Body of pancreas (tissue), 4 donors: Measurements from ENCODE around the gene PI4K2A. TPM values are rescaled to one million over a fixed set of nuclear protein-coding genes. Genes with fewer than 3 reads are reported as not detected.

Experiments used
- ATAC-seq: fragments of 150-250 bp; one replicate; pipeline ENCODE4 v1.9.1; 2016
- DNase-seq, 4 donors: peaks; one replicate each; pipeline ENCODE4 v3.0.0-alpha.2; 2019
- H3K27ac ChIP-seq, 4 donors: fragments of 200-600 bp; sonication (generic); 1 replicate in 3 of 4; 2 replicates in 1 of 4; pipeline versions ENCODE4 v1.5.1 to v1.6.1; 2016 to 2019; ENCODE audit warnings: mild to moderate bottlenecking in 1 of 4, mixed read lengths in 1 of 4, moderate library complexity in 1 of 4
- H3K27me3 ChIP-seq, 2 donors: fragments of 200-600 bp; sonication (generic); one replicate each; pipeline ENCODE4 v1.6.0; 2016; ENCODE audit warnings: mild to moderate bottlenecking in 1 of 2
- H3K36me3 ChIP-seq, 2 donors: fragments of 200-600 bp; sonication (generic); replicated peaks in 1 of 2; 2 replicates each; pipeline ENCODE4 v1.5.1; 2016; ENCODE audit warnings: low read depth in 2 of 2; ENCODE audit not compliant: insufficient read depth in 1 of 2
- H3K4me1 ChIP-seq: fragments of 200-600 bp; sonication (generic); one replicate; pipeline ENCODE4 v1.6.0; 2016
- H3K4me3 ChIP-seq, 2 donors: fragments of 200-600 bp; sonication (generic); 1 replicate in 1 of 2; 2 replicates in 1 of 2; pipeline ENCODE4 v1.5.1; 2016 to 2019
- H3K9me3 ChIP-seq, 3 donors: fragments of 200-600 bp; sonication (generic); 1 replicate in 2 of 3; 2 replicates in 1 of 3; pipeline ENCODE4 v1.5.1; 2016
- CTCF ChIP-seq, 7 experiments: fragments of 450-650 bp in 4 of 7; fragments of 200-600 bp in 3 of 7; sonication (generic) in 3 of 7; IDR thresholded peaks; one replicate each; pipeline ENCODE4 v1.5.1; 2016 to 2019; ENCODE audit warnings: antibody characterized with exemption in 7 of 7
- POLR2A ChIP-seq, 3 donors: fragments of 450-650 bp; IDR thresholded peaks; one replicate each; pipeline ENCODE4 v1.6.1; 2016; ENCODE audit warnings: antibody characterized with exemption in 3 of 3, mild to moderate bottlenecking in 2 of 3
- whole genome bisulfite sequencing, 2 donors: methylation state at CpG; one replicate each; pipeline ENCODE4 v1.1.5; 2017; 5-methylcytosine and 5-hydroxymethylcytosine counted together
- intact Hi-C: fragments of 100-400 bp; cut with DNase I; formaldehyde crosslinking; loops from one replicate; pipeline ENCODE4 v1.15.1; 2023
- total RNA-seq, 2 donors: library from RNA; depleted of rRNA; stranded (reverse); fragments of >200 nt; gene quantifications; one replicate each; pipeline ENCODE4 v1.1.0, GENCODE V29; 2016

Gene PI4K2A
- total RNA-seq, 2 donors from 2014 or later = 3.6 to 5.7 TPM

- Histone ChIP-seq H3K27me3 (no peaks in the 10 kb centered on the region), H3K27ac (no peak overlapping the region), H3K9me3 (no peaks in the 10 kb centered on the region), H3K4me3 (no peak overlapping the region), H3K36me3 (no peaks in the 10 kb centered on the region), H3K4me1 (no peaks in the 10 kb centered on the region)
- TF ChIP-seq POLR2A (IDR thresholded peaks at IDR 0.05) = no peak
- peak in 5 of 7 experiments; percentile 18 to 49 (median 38) for TF ChIP-seq CTCF (IDR thresholded peaks at IDR 0.05)
- peak in 1 of 4 donors; percentile 19 for DNase-seq
- intact Hi-C loops = no loop called here
- WGBS, 2 donors = 41 to 42% methylated on average over 2 of the region's 2 CpGs
- ATAC-seq = peak; percentile 52
Measured at GRCh38 chr10:97612386-97612785, 28.1 kb upstream of the PI4K2A start.

- Histone ChIP-seq H3K36me3 (no peaks in the 10 kb centered on the region), H3K4me3 (no peak overlapping the region), H3K9me3 (no peaks in the 10 kb centered on the region), H3K27ac (no peak overlapping the region), H3K27me3 (no peaks in the 10 kb centered on the region), H3K4me1 (peaks cover 4% of the 10 kb centered on the region)
- TF ChIP-seq POLR2A (IDR thresholded peaks at IDR 0.05) = no peak
- no peak for TF ChIP-seq CTCF (IDR thresholded peaks at IDR 0.05)
- ATAC-seq = no peak
- no peak for DNase-seq
- intact Hi-C loops = no loop called here
- 76 to 78% methylated on average over 4 of the region's 4 CpGs for WGBS, 2 donors
Measured at GRCh38 chr10:97618285-97618684, 22.2 kb upstream of the PI4K2A start.

- ATAC-seq = no peak
- TF ChIP-seq POLR2A (IDR thresholded peaks at IDR 0.05) (no peak), CTCF (IDR thresholded peaks at IDR 0.05) (no peak)
- H3K9me3 ChIP-seq = no peaks in the 10 kb centered on the region
- no peak overlapping the region for H3K4me3 ChIP-seq
- intact Hi-C loops = no loop called here
- 88 to 91% methylated on average over 4 of the region's 4 CpGs for WGBS, 2 donors
- no peaks in the 10 kb centered on the region for H3K36me3 ChIP-seq
- no peak overlapping the region for H3K27ac ChIP-seq
- no peaks in the 10 kb centered on the region for H3K27me3 ChIP-seq
- peaks cover 9% of the 10 kb centered on the region for H3K4me1 ChIP-seq
- DNase-seq = no peak
Measured at GRCh38 chr10:97618733-97619132, 21.7 kb upstream of the PI4K2A start.

- 29 to 38% methylated on average over 1 of the region's 1 CpG for WGBS, 2 donors
- no peaks in the 10 kb centered on the region for H3K36me3 ChIP-seq
- no peaks in the 10 kb centered on the region for H3K27me3 ChIP-seq
- intact Hi-C loops = no loop called here
- H3K4me1 ChIP-seq = peaks cover 10% of the 10 kb centered on the region
- peak; percentile 50 for ATAC-seq
- no peak overlapping the region for H3K4me3 ChIP-seq
- DNase-seq = peak in 1 of 4 donors; percentile 4
- peak overlapping the region in 2 of 4 donors; percentile 17 to 47 for H3K27ac ChIP-seq
- no peaks in the 10 kb centered on the region for H3K9me3 ChIP-seq
- no peak for TF ChIP-seq CTCF (IDR thresholded peaks at IDR 0.05)
- no peak for TF ChIP-seq POLR2A (IDR thresholded peaks at IDR 0.05)
Measured at GRCh38 chr10:97623277-97623676, 17.2 kb upstream of the PI4K2A start.

GRCh38 chr10:97627731-97628130 is 12.7 kb upstream of the PI4K2A start:
- TF ChIP-seq POLR2A (IDR thresholded peaks at IDR 0.05) (no peak), CTCF (IDR thresholded peaks at IDR 0.05) (no peak)
- 59 to 63% methylated on average over 4 of the region's 4 CpGs for WGBS, 2 donors
- Histone ChIP-seq H3K9me3 (no peaks in the 10 kb centered on the region), H3K27ac (no peak overlapping the region), H3K36me3 (no peaks in the 10 kb centered on the region), H3K4me1 (peaks cover 14% of the 10 kb centered on the region), H3K4me3 (no peak overlapping the region), H3K27me3 (no peaks in the 10 kb centered on the region)
- no peak for ATAC-seq
- no peak for DNase-seq
- intact Hi-C loops = no loop called here
